Caco-2 (cell line): ENCODE results near the gene SLC7A9. TPM values are rescaled to one million over a fixed set of nuclear protein-coding genes. Genes with fewer than 3 reads are reported as not detected.

Source experiments
- BruUV-seq: library from RNA; stranded (reverse); fragments of 400-500 nt; replicated peaks from 2 replicates; lab custom pipeline; 2021; lab: Mats Ljungman, UMichigan
- CTCF ChIA-PET: fragments of 300-600 bp; sonication (Branson Sonifier 250); formaldehyde crosslinking; loops from one replicate; lab custom pipeline; 2022; ENCODE audit warnings: antibody characterized with exemption; lab: Charles Lee
- POLR2A ChIA-PET: fragments of 300-600 bp; sonication (Branson Sonifier 250); formaldehyde crosslinking; loops from one replicate; lab custom pipeline; 2022; ENCODE audit warnings: antibody characterized with exemption; lab: Charles Lee
- DNase-seq, 2 experiments: peaks; one replicate each; pipeline versions ENCODE4 v3.0.0 to v3.0.0-alpha.2; 2020 to 2022
- H3K27me3 ChIP-seq: replicated peaks from 2 replicates; pipeline ENCODE4 v1.6.0; 2011; ENCODE audit warnings: low read length; ENCODE audit not compliant: control insufficient read depth, insufficient read depth
- H3K36me3 ChIP-seq: 2 replicates; pipeline ENCODE4 v1.5.1; 2011; ENCODE audit warnings: low read length; ENCODE audit not compliant: control insufficient read depth, insufficient read depth
- H3K4me1 ChIP-seq: fragments of 250-450 bp; sonication (Bioruptor Pico); 2 replicates; pipeline ENCODE4 v1.5.1; 2020; ENCODE audit warnings: mild to moderate bottlenecking
- H3K4me3 ChIP-seq: 2 replicates; pipeline ENCODE4 v1.5.1; 2011; ENCODE audit warnings: low read depth, mild to moderate bottlenecking, control low read depth, low read length
- H3K9me3 ChIP-seq: fragments of 250-450 bp; sonication (Bioruptor Pico); 2 replicates; pipeline ENCODE4 v1.5.1; 2020; ENCODE audit warnings: mild to moderate bottlenecking, moderate library complexity
- H3K27ac Mint-ChIP-seq: one replicate; pipeline ENCODE4 v1.8.0; 2022; ENCODE audit warnings: mixed read lengths; ENCODE audit not compliant: unreplicated experiment
- H3K27me3 Mint-ChIP-seq: one replicate; pipeline ENCODE4 v1.8.0; 2022; ENCODE audit warnings: mixed read lengths; ENCODE audit not compliant: insufficient read depth, unreplicated experiment
- H3K36me3 Mint-ChIP-seq: one replicate; pipeline ENCODE4 v1.8.0; 2022; ENCODE audit warnings: mild to moderate bottlenecking, mixed read lengths; ENCODE audit not compliant: insufficient read depth, unreplicated experiment
- H3K4me1 Mint-ChIP-seq: one replicate; pipeline ENCODE4 v1.8.0; 2022; ENCODE audit warnings: low read depth, mixed read lengths; ENCODE audit not compliant: unreplicated experiment
- H3K4me3 Mint-ChIP-seq: one replicate; pipeline ENCODE4 v1.8.0; 2022; ENCODE audit warnings: mild to moderate bottlenecking, moderate library complexity, mixed read lengths; ENCODE audit not compliant: unreplicated experiment
- H3K9me3 Mint-ChIP-seq: one replicate; pipeline ENCODE4 v1.8.0; 2022; ENCODE audit warnings: mixed read lengths; ENCODE audit not compliant: unreplicated experiment
- intact Hi-C: fragments of 100-400 bp; cut with micrococcal nuclease; formaldehyde crosslinking; loops from one replicate; pipeline ENCODE4 v1.10.0; 2022; ENCODE audit not compliant: unreplicated experiment
- total RNA-seq: library from RNA; stranded (reverse); gene quantifications from 2 replicates; pipeline ENCODE4 v1.2.3, GENCODE V29; 2022
- TF ChIP-seq, protein P1 (sequence below), 2 experiments: fragments of 200-600 bp in 1 of 2; IDR thresholded peaks; 1 replicate in 1 of 2; 2 replicates in 1 of 2; pipeline versions ENCODE4 v1.5.1 to v1.8.0; 2011 to 2022; ENCODE audit warnings: antibody characterized with exemption in 1 of 2, control low read depth in 1 of 2, inconsistent platforms in 1 of 2, low read depth in 1 of 2, low read length in 1 of 2, mild to moderate bottlenecking in 1 of 2, moderate library complexity in 1 of 2; ENCODE audit not compliant: insufficient read depth in 1 of 2, severe bottlenecking in 1 of 2, unreplicated experiment in 1 of 2

SLC7A9 gene
- total RNA-seq, 1 experiment from 2014 or later, result 3.6 TPM

DNA sequence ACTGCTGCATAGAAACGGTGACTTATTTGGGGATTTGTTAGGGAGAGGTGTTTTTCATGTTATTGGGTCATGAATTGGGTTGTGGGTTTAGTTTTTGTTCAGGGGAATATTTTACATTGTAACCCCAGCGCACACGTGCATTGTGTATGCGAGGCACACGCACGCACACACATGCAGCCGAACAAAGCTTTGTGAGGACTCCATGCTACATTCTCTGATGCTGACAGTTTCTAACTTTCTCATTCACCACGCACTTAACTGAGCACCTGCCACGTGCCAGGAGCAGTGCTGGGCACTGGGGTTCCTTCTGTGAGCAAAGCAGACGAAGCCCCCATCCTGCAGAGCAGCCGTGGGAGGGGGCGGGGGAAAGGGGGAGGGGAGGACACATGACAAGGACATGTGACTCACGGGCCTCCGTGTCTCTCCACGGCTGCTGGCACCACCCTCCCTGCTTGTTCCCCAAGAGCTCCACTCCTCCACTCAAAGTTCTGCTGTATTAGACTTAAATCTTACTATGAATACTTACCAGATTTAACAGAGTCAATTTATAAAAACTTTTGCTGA lies 55.6 kb downstream of the SLC7A9 start:
- intact Hi-C loops, result no loop called here
- CTCF ChIA-PET, result no interaction called here
- H3K36me3 Mint-ChIP-seq, result no peaks in the 10 kb centered on the region
- Histone ChIP-seq H3K9me3 (no peaks in the 10 kb centered on the region), H3K4me1 (peaks cover 17% of the 10 kb centered on the region), H3K36me3 (no peaks in the 10 kb centered on the region), H3K4me3 (no peak overlapping the region), H3K27me3 (no peaks in the 10 kb centered on the region)
- H3K27ac Mint-ChIP-seq, result no peak overlapping the region
- H3K9me3 Mint-ChIP-seq, result no peaks in the 10 kb centered on the region
- H3K4me3 Mint-ChIP-seq, result no peak overlapping the region
- H3K27me3 Mint-ChIP-seq, result no peaks in the 10 kb centered on the region
- TF ChIP-seq, protein P1, sequence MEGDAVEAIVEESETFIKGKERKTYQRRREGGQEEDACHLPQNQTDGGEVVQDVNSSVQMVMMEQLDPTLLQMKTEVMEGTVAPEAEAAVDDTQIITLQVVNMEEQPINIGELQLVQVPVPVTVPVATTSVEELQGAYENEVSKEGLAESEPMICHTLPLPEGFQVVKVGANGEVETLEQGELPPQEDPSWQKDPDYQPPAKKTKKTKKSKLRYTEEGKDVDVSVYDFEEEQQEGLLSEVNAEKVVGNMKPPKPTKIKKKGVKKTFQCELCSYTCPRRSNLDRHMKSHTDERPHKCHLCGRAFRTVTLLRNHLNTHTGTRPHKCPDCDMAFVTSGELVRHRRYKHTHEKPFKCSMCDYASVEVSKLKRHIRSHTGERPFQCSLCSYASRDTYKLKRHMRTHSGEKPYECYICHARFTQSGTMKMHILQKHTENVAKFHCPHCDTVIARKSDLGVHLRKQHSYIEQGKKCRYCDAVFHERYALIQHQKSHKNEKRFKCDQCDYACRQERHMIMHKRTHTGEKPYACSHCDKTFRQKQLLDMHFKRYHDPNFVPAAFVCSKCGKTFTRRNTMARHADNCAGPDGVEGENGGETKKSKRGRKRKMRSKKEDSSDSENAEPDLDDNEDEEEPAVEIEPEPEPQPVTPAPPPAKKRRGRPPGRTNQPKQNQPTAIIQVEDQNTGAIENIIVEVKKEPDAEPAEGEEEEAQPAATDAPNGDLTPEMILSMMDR (IDR thresholded peaks at IDR 0.05; ENCODE audit: insufficient read depth in 1 of 2, low read depth in 1 of 2, low read length in 1 of 2, severe bottlenecking in 1 of 2, unreplicated experiment in 1 of 2), result no peak
- no TSS peak for BruUV-seq
- no peak for DNase-seq
- POLR2A ChIA-PET, result no interaction called here
- peaks cover 22% of the 10 kb centered on the region for H3K4me1 Mint-ChIP-seq

DNA sequence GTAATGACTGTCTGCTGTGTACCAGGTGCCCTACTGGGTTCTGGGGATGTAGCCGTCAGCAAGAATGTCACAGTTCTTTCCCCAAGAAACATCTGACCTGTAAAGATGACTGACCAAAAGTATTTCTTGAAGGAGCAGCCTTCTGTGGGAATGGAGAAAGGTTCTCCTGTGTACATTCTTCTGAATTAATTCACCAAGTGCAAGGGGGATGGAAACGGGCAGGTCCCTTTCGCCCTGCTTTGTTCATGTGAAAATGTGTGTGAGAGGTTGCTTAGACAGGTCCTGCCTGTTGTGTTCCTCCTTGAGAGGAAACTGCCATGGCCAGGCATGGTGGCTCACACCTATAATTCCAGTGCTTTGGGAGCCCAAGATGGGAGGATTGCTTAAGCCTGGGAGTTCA lies 57.0 kb downstream of the SLC7A9 start:
- CTCF ChIA-PET, result no interaction called here

DNA sequence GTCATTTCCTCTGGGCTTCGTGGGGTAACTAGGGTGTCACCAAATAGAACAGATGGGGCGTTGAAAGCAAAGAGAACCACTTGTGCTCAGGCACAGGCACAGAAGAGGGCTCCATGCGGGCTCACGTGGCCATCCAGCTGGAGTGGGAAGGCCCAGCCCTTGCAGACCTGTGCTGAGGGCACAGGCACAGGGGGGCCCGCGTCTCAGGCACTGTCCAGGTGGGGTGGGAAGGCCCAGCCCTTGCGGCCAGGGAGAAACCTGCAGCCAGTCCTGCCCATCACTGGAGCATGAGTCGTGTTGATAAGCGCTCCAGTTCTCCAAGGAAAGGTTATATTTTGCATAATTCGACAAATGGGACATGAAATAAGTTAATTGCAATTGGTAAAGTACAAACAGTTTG lies 57.5 kb downstream of the SLC7A9 start:
- TF ChIP-seq, protein P1 (IDR thresholded peaks at IDR 0.05; ENCODE audit: insufficient read depth in 1 of 2, low read depth in 1 of 2, low read length in 1 of 2, severe bottlenecking in 1 of 2, unreplicated experiment in 1 of 2), result no peak
- H3K27me3 ChIP-seq, result no peaks in the 10 kb centered on the region
- intact Hi-C loops, result no loop called here
- Mint-ChIP-seq H3K9me3 (no peaks in the 10 kb centered on the region), H3K27ac (peak overlapping the region; percentile 20), H3K4me3 (no peak overlapping the region), H3K36me3 (no peaks in the 10 kb centered on the region), H3K27me3 (no peaks in the 10 kb centered on the region), H3K4me1 (peaks cover 12% of the 10 kb centered on the region)
- DNase-seq, result no peak
- no peak overlapping the region for H3K4me3 ChIP-seq
- peaks cover 17% of the 10 kb centered on the region for H3K4me1 ChIP-seq
- ChIA-PET POLR2A (no interaction called here), CTCF (no interaction called here)
- H3K36me3 ChIP-seq, result no peaks in the 10 kb centered on the region
- no TSS peak for BruUV-seq
- no peaks in the 10 kb centered on the region for H3K9me3 ChIP-seq

More for the DNA sequence above, 57.0 kb downstream of the SLC7A9 start:
- no TSS peak for BruUV-seq
- intact Hi-C loops, result no loop called here
- no peaks in the 10 kb centered on the region for H3K36me3 ChIP-seq
- peaks cover 17% of the 10 kb centered on the region for H3K4me1 ChIP-seq
- TF ChIP-seq, protein P1 (IDR thresholded peaks at IDR 0.05; ENCODE audit: insufficient read depth in 1 of 2, low read depth in 1 of 2, low read length in 1 of 2, severe bottlenecking in 1 of 2, unreplicated experiment in 1 of 2), result no peak
- no peaks in the 10 kb centered on the region for H3K27me3 ChIP-seq
- no peaks in the 10 kb centered on the region for H3K36me3 Mint-ChIP-seq
- POLR2A ChIA-PET, result no interaction called here
- no peak overlapping the region for H3K4me3 ChIP-seq
- H3K4me3 Mint-ChIP-seq, result no peak overlapping the region
- peaks cover 17% of the 10 kb centered on the region for H3K4me1 Mint-ChIP-seq
- no peak for DNase-seq
- H3K9me3 ChIP-seq, result no peaks in the 10 kb centered on the region
- no peak overlapping the region for H3K27ac Mint-ChIP-seq
- H3K9me3 Mint-ChIP-seq, result no peaks in the 10 kb centered on the region
- H3K27me3 Mint-ChIP-seq, result no peaks in the 10 kb centered on the region
